ENCODE data around the gene ARR3. TPM values are rescaled to one million over a fixed set of nuclear protein-coding genes. Genes with fewer than 3 reads are reported as not detected.
"Not testable (repeated sequence)": the region's sequence is repeated elsewhere in the genome, so short reads cannot be mapped to it uniquely, and the experiment has no call there.

Gene ARR3
- total and polyA plus RNA-seq, 2 donors (not counting 3 experiments of a cell fraction or from before 2014, with no cell fraction given) = not detected

- Histone ChIP-seq H3K4me1 (ENCODE audit: control insufficient read depth, extremely low read depth, insufficient read depth, low read length) (no peaks in the 10 kb centered on the region), H3K27ac (ENCODE audit: insufficient read depth, low read depth, low read length) (no peak overlapping the region), H4K20me1 (replicated peaks; ENCODE audit: control insufficient read depth, extremely low read depth, insufficient read depth, low read length) (no peaks in the 10 kb centered on the region), H2AFZ (ENCODE audit: low read depth, low read length) (no peak overlapping the region), H3K27me3 (ENCODE audit: control insufficient read depth in 2 of 2, insufficient read depth in 2 of 2, low read length in 2 of 2) (no peaks in the 10 kb centered on the region), H3K9ac (replicated peaks; ENCODE audit: extremely low read depth, insufficient read depth, low read length) (no peak overlapping the region), H3K36me3 (ENCODE audit: control insufficient read depth in 2 of 2, extremely low read depth in 1 of 2, insufficient read depth in 2 of 2, low read length in 2 of 2) (no peaks in the 10 kb centered on the region), H3K4me3 (replicated peaks in 1 of 3; ENCODE audit: insufficient read depth in 1 of 3, low read depth in 1 of 3, low read length in 3 of 3) (no peak overlapping the region), H3K9me3 (replicated peaks; ENCODE audit: control insufficient read depth, insufficient read depth, low read length) (no peaks in the 10 kb centered on the region), H3K4me2 (ENCODE audit: insufficient read depth, low read length) (no peak overlapping the region), H3K9me1 (replicated peaks; ENCODE audit: control insufficient read depth, extremely low read depth, insufficient read depth, low read length) (no peaks in the 10 kb centered on the region), H3K79me2 (ENCODE audit: control insufficient read depth, insufficient read depth, low read length) (no peaks in the 10 kb centered on the region)
- FAIRE-seq (no peak), DNase-seq (ENCODE audit: low read depth, low spot score) (no peak)
- BruUV-seq (replicated peaks) = no TSS peak
- CTCF ChIA-PET = no interaction called here
- dilution Hi-C loops (cut with MboI; ENCODE audit: extremely low pct_ligation_motif_present, low sequenced_read_pairs) = no loop called here
- POLR2A ChIA-PET = no interaction called here
- TF ChIP-seq GATA2 (IDR thresholded peaks at IDR 0.05; ENCODE audit: insufficient read depth, insufficient read length, low read depth, low read length) (no peak), POLR2A (IDR thresholded peaks at IDR 0.05; ENCODE audit: low read depth, low read length) (no peak), MYC (IDR thresholded peaks at IDR 0.05; ENCODE audit: low read depth, low read length) (no peak), EZH2 (IDR thresholded peaks at IDR 0.05; ENCODE audit: borderline replicate concordance, low read depth, low read length, severe bottlenecking) (no peak), FOS (IDR thresholded peaks at IDR 0.05; ENCODE audit: borderline replicate concordance, insufficient read depth, low read length) (no peak), CTCF (IDR thresholded peaks at IDR 0.05; ENCODE audit: extremely low read depth in 1 of 2, insufficient read depth in 1 of 2, low read depth in 1 of 2, low read length in 2 of 2) (no peak), POLR2AphosphoS5 (IDR thresholded peaks at IDR 0.05; ENCODE audit: insufficient read depth, low read depth, low read length) (no peak), JUN (IDR thresholded peaks at IDR 0.05; ENCODE audit: borderline replicate concordance, insufficient read depth, insufficient read length, low read depth) (no peak), MAX (IDR thresholded peaks at IDR 0.05; ENCODE audit: insufficient read depth, insufficient read length) (no peak)
- intact Hi-C loops (cut with micrococcal nuclease) = no loop called here
Observed at GRCh38 chrX:70241501-70241900, 26.6 kb upstream of the ARR3 start.

- H3K9ac ChIP-seq (replicated peaks; ENCODE audit: extremely low read depth, insufficient read depth, low read length); DNase-seq (ENCODE audit: low read depth, low spot score); dilution Hi-C loops (cut with MboI; ENCODE audit: extremely low pct_ligation_motif_present, low sequenced_read_pairs); FAIRE-seq; CTCF ChIA-PET; H3K4me1 ChIP-seq (ENCODE audit: control insufficient read depth, extremely low read depth, insufficient read depth, low read length); H3K4me3 ChIP-seq (replicated peaks in 1 of 3; ENCODE audit: insufficient read depth in 1 of 3, low read depth in 1 of 3, low read length in 3 of 3); POLR2A ChIA-PET; H3K4me2 ChIP-seq (ENCODE audit: insufficient read depth, low read length); H3K27ac ChIP-seq (ENCODE audit: insufficient read depth, low read depth, low read length); H3K9me3 ChIP-seq (replicated peaks; ENCODE audit: control insufficient read depth, insufficient read depth, low read length); H3K79me2 ChIP-seq (ENCODE audit: control insufficient read depth, insufficient read depth, low read length); H3K36me3 ChIP-seq (ENCODE audit: control insufficient read depth in 2 of 2, extremely low read depth in 1 of 2, insufficient read depth in 2 of 2, low read length in 2 of 2); H4K20me1 ChIP-seq (replicated peaks; ENCODE audit: control insufficient read depth, extremely low read depth, insufficient read depth, low read length); H3K9me1 ChIP-seq (replicated peaks; ENCODE audit: control insufficient read depth, extremely low read depth, insufficient read depth, low read length); H2AFZ ChIP-seq (ENCODE audit: low read depth, low read length); BruUV-seq (replicated peaks); intact Hi-C loops (cut with micrococcal nuclease); H3K27me3 ChIP-seq (ENCODE audit: control insufficient read depth in 2 of 2, insufficient read depth in 2 of 2, low read length in 2 of 2): not testable (repeated sequence)
Observed at GRCh38 chrX:70243601-70244000, 24.5 kb upstream of the ARR3 start.
